Colonic mucosa (tissue), 4 donors: ENCODE data around the gene ZNF562. TPM values are rescaled to one million over a fixed set of nuclear protein-coding genes. Genes with fewer than 3 reads are reported as not detected.
A peak's percentile ranks its signal among the peaks of the same experiment; 100 is the strongest.

Experiments used
- DNase-seq: peaks from one replicate; pipeline ENCODE4 v3.0.0-alpha.2; 2020
- H3K27ac ChIP-seq: fragments of 200-600 bp; one replicate; pipeline ENCODE4 v1.8.0; 2021
- H3K27me3 ChIP-seq: fragments of 200-600 bp; one replicate; pipeline ENCODE4 v1.8.0; 2021
- H3K36me3 ChIP-seq: fragments of 200-600 bp; one replicate; pipeline ENCODE4 v1.8.0; 2021
- H3K4me1 ChIP-seq: fragments of 200-600 bp; one replicate; pipeline ENCODE4 v1.8.0; 2021; ENCODE audit warnings: mild to moderate bottlenecking
- H3K4me3 ChIP-seq: fragments of 200-600 bp; one replicate; pipeline ENCODE4 v1.8.0; 2021
- H3K9ac ChIP-seq, 2 donors: one replicate each; pipeline ENCODE4 v1.7.0; 2013; ENCODE audit warnings: control low read depth in 2 of 2, low read depth in 2 of 2, low read length in 2 of 2
- H3K9me3 ChIP-seq: fragments of 200-600 bp; one replicate; pipeline ENCODE4 v1.8.0; 2021
- CTCF ChIP-seq: fragments of 200-600 bp; IDR thresholded peaks from one replicate; pipeline ENCODE4 v1.8.0; 2022; ENCODE audit warnings: antibody characterized with exemption, mild to moderate bottlenecking
- intact Hi-C: fragments of 100-400 bp; cut with DNase I; formaldehyde crosslinking; loops from one replicate; pipeline ENCODE4 v1.14.1; 2022
- total RNA-seq, 2 donors: library from RNA; stranded (reverse); fragmentation: NEBNext Ultra II Directional in 1 of 2; extraction: Animal tissue kit (Norgen Biotek cat#: 25700) in 1 of 2; gene quantifications; one replicate each; pipeline ENCODE4 v1.2.1, GENCODE V29; 2021
- donor health status: healthy.
- donor health status: DM: no; HTN: no; CAD: no.
- donor health status: DM: no; HTN: no; CAD: no.

ZNF562 gene
- 10 to 100 TPM; 34.7 to 37.2 TPM for total RNA-seq

GRCh38 chr19:9674663-9675357, at the start of gene ZNF562:
Gene ZNF562 (minus strand): TSS chr19:9675100. CDS start chr19:9660744, 14,356 bp downstream.
- Histone ChIP-seq H3K27me3 (no peaks in the 10 kb centered on the region), H3K27ac (peak within 1 kb of the TSS; percentile 96), H3K4me1 (no peaks in the 10 kb centered on the region), H3K36me3 (no peaks in the 10 kb centered on the region), H3K9ac (peak within 1 kb of the TSS; percentile 85 to 88), H3K4me3 (peak within 1 kb of the TSS; percentile 91), H3K9me3 (peaks cover 3% of the 10 kb centered on the region)
- peak; percentile 91 for DNase-seq
- intact Hi-C loops: loop anchor here (5.0 kb wide), 1 partner anchor 92 kb away; the partner anchor contains the start of gene ZNF846
- TF ChIP-seq CTCF: no peak

- Histone ChIP-seq H3K4me3 (no peak overlapping the region), H3K36me3 (no peaks in the 10 kb centered on the region), H3K9me3 (no peaks in the 10 kb centered on the region), H3K27ac (no peak overlapping the region), H3K9ac (no peak overlapping the region), H3K27me3 (no peaks in the 10 kb centered on the region), H3K4me1 (no peaks in the 10 kb centered on the region)
- no peak for DNase-seq
- no peak for TF ChIP-seq CTCF
- intact Hi-C loops: no loop called here
These were observed 49.3 kb upstream of the ZNF562 start for GRCh38 chr19:9724157-9724556.

GRCh38 chr19:9721861-9722260, 47.0 kb upstream of the ZNF562 start:
- intact Hi-C loops: no loop called here

GRCh38 chr19:9720541-9720940, 45.6 kb upstream of the ZNF562 start:
- TF ChIP-seq CTCF: no peak
- H3K9me3 ChIP-seq: no peaks in the 10 kb centered on the region
- intact Hi-C loops: no loop called here
- no peak overlapping the region for H3K4me3 ChIP-seq
- no peak overlapping the region for H3K9ac ChIP-seq
- H3K36me3 ChIP-seq: no peaks in the 10 kb centered on the region
- H3K27me3 ChIP-seq: no peaks in the 10 kb centered on the region
- H3K27ac ChIP-seq: no peak overlapping the region
- DNase-seq: no peak
- no peaks in the 10 kb centered on the region for H3K4me1 ChIP-seq

More at GRCh38 chr19:9721861-9722260, 47.0 kb upstream of the ZNF562 start:
- Histone ChIP-seq H3K4me3 (no peak overlapping the region), H3K27ac (no peak overlapping the region), H3K4me1 (no peaks in the 10 kb centered on the region), H3K36me3 (no peaks in the 10 kb centered on the region), H3K9ac (no peak overlapping the region), H3K27me3 (no peaks in the 10 kb centered on the region), H3K9me3 (no peaks in the 10 kb centered on the region)
- no peak for TF ChIP-seq CTCF
- no peak for DNase-seq

- H3K27ac ChIP-seq: no peak overlapping the region
- H3K4me3 ChIP-seq: no peak overlapping the region
- no peak overlapping the region for H3K9ac ChIP-seq
- intact Hi-C loops: no loop called here
- no peaks in the 10 kb centered on the region for H3K36me3 ChIP-seq
- H3K4me1 ChIP-seq: no peaks in the 10 kb centered on the region
- no peaks in the 10 kb centered on the region for H3K27me3 ChIP-seq
- DNase-seq: no peak
- TF ChIP-seq CTCF: no peak
- H3K9me3 ChIP-seq: no peaks in the 10 kb centered on the region
These were observed 36.9 kb upstream of the ZNF562 start for GRCh38 chr19:9711815-9712214.
